Kidney epithelial cell (primary cell): Measurements from ENCODE around the gene FBLN5. TPM values are rescaled to one million over a fixed set of nuclear protein-coding genes. Genes with fewer than 3 reads are reported as not detected.

Source experiments
- DNase-seq: peaks from one replicate; pipeline ENCODE4 v3.0.0-alpha.2; 2010; ENCODE audit warnings: low read depth
- H3K27me3 ChIP-seq: 2 replicates; pipeline ENCODE4 v1.6.0; 2011; ENCODE audit warnings: low read length; ENCODE audit not compliant: control insufficient read depth, insufficient read depth
- H3K36me3 ChIP-seq: 2 replicates; pipeline ENCODE4 v1.5.1; 2011; ENCODE audit warnings: low read length; ENCODE audit not compliant: control insufficient read depth, insufficient read depth
- H3K4me3 ChIP-seq: 2 replicates; pipeline ENCODE4 v1.5.1; 2011; ENCODE audit warnings: low read depth, mild to moderate bottlenecking, control low read depth, low read length
- total RNA-seq: library from RNA; depleted of rRNA; stranded (reverse); fragments of >200 nt; gene quantifications from 2 replicates; pipeline ENCODE4 v1.2.3, GENCODE V29; 2015
- TF ChIP-seq, protein P1 (sequence below): IDR thresholded peaks from 2 replicates; pipeline ENCODE4 v1.5.1; 2011; ENCODE audit warnings: mild to moderate bottlenecking, moderate library complexity, low read length, control low read depth, inconsistent platforms; ENCODE audit not compliant: insufficient read depth, poor library complexity, severe bottlenecking

The FBLN5 gene
- total RNA-seq, 1 donor from 2014 or later = 4.8 TPM

- DNase-seq = no peak
- Histone ChIP-seq H3K36me3 (no peaks in the 10 kb centered on the region), H3K4me3 (no peak within 1 kb of the TSS), H3K27me3 (no peaks in the 10 kb centered on the region)
- TF ChIP-seq, protein P1, sequence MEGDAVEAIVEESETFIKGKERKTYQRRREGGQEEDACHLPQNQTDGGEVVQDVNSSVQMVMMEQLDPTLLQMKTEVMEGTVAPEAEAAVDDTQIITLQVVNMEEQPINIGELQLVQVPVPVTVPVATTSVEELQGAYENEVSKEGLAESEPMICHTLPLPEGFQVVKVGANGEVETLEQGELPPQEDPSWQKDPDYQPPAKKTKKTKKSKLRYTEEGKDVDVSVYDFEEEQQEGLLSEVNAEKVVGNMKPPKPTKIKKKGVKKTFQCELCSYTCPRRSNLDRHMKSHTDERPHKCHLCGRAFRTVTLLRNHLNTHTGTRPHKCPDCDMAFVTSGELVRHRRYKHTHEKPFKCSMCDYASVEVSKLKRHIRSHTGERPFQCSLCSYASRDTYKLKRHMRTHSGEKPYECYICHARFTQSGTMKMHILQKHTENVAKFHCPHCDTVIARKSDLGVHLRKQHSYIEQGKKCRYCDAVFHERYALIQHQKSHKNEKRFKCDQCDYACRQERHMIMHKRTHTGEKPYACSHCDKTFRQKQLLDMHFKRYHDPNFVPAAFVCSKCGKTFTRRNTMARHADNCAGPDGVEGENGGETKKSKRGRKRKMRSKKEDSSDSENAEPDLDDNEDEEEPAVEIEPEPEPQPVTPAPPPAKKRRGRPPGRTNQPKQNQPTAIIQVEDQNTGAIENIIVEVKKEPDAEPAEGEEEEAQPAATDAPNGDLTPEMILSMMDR = no peak
Observed at GRCh38 chr14:91867316-91867988, 80.0 kb downstream of the FBLN5 start, which contains the start of gene TC2N. Gene TC2N (minus strand): TSS chr14:91867536. CDS start chr14:91813769, 53,767 bp downstream.

DNA sequence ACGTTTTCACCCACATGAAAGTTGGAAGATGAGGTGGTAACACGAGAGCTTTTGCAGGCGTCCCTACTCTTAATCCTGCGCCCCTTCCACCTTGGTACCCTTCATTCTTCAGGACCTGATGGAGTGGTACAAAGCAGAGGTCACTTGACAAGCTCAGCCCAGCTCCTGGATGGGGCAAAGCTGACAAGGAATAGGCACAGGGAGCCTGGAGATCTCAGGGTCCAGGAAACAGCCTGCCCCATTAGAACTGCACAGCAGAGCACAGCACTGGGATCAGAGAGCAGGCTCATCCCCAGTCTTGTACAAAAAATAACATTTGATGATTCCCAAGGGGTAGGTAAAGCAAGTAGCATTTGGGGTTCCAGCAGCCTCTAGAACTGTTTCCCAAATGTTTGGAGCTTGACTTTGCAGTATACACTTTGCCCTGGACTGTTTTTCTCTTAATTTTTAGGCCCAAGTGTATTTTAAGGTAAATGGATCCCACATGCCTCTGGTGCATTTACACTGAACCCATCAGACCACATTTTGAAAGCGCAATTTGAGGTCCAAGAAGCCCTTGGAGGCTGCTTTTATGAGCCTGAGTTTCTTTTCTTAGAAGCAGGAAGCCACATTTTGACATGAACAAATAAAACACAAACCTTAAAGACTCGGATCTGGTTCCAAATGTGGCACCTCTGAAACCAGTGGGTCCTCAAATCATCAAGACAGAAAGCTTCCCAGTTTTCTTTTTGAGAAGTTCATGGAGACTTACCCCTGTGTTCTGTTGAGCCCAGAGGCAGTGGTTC is 80.8 kb downstream of the FBLN5 start:
- TF ChIP-seq, protein P1 = no peak
- Histone ChIP-seq H3K4me3 (no peak overlapping the region), H3K36me3 (no peaks in the 10 kb centered on the region), H3K27me3 (no peaks in the 10 kb centered on the region)
- DNase-seq = no peak

- Histone ChIP-seq H3K4me3 (no peak overlapping the region), H3K27me3 (no peaks in the 10 kb centered on the region), H3K36me3 (no peaks in the 10 kb centered on the region)
- DNase-seq = no peak
- TF ChIP-seq, protein P1 = no peak
Observed at GRCh38 chr14:91866061-91866460, 81.4 kb downstream of the FBLN5 start.

DNA sequence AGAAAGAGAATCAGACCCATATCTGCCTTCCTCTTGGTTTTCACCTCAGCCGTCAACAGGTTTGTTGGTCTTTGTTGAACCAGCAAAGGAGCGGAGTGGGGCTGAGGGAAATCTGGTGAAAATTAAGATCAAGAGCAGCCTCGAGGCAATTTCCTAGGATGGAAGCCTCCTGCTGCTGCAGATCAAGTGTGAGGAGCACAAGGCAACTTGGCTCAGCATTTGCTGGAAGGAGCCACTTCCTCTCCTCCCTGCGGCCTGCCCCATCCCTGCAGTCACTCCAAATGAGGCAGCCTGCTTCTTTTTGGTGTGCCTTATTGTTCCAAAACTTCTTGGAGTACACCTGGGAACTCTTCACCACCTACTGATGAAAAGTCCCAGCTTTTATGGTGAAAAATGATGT is 85.1 kb downstream of the FBLN5 start:
- H3K27me3 ChIP-seq = peaks cover 2% of the 10 kb centered on the region
- TF ChIP-seq, protein P1 = no peak
- DNase-seq = no peak

DNA sequence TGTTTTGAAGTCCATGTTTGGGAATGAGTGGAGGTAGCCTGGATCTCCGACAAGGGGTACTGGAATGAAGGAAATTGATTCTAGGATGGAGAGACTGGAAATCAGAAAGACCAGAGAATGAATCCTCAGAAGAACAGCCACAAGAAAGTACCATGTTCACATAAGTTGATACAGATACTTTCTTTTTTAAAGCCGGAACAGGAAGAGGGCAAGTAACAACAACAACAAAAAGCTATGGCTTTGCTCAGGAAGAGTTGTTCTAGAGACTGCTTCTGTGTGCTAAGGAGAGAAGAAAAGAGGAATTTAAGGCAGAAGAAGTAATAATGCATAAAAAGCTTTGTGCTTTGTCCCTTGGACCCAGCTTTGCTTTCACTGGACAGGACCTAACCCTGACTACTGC is 86.4 kb downstream of the FBLN5 start:
- Histone ChIP-seq H3K4me3 (no peak overlapping the region), H3K36me3 (no peaks in the 10 kb centered on the region), H3K27me3 (peaks cover 2% of the 10 kb centered on the region)
- no peak for DNase-seq
- TF ChIP-seq, protein P1 = no peak

More for the DNA sequence above, 85.1 kb downstream of the FBLN5 start:
- Histone ChIP-seq H3K4me3 (no peak overlapping the region), H3K36me3 (no peaks in the 10 kb centered on the region)

GRCh38 chr14:91860238-91860637 is 87.3 kb downstream of the FBLN5 start:
- no peaks in the 10 kb centered on the region for H3K36me3 ChIP-seq
- no peak for DNase-seq
- TF ChIP-seq, protein P1 = no peak
- H3K27me3 ChIP-seq = peaks cover 2% of the 10 kb centered on the region
- no peak overlapping the region for H3K4me3 ChIP-seq
